ENCODE measurements around the gene DSN1.

GRCh38 chr20:36791862-36792261, 18.3 kb upstream of the DSN1 start:
- TF ChIP-seq CTCF (conservative IDR thresholded peaks at IDR 0.05 in 1 of 2, IDR thresholded peaks at IDR 0.05 in 1 of 2; ENCODE audit: low read depth in 1 of 2, low read length in 2 of 2) = no peak
- TF ChIP-seq EZH2 (IDR thresholded peaks at IDR 0.05; ENCODE audit: low read length, missing control alignments) = no peak
